Loucy (cell line): ENCODE measurements around the gene KYAT1.
A peak's percentile ranks its signal among the peaks of the same experiment; 100 is the strongest.

Experiments used
- H2AFZ ChIP-seq: fragments of 200-600 bp; sonication (generic); 2 replicates; pipeline ENCODE4 v1.6.0; 2016; ENCODE audit warnings: antibody characterized with exemption, mild to moderate bottlenecking, low read length, moderate library complexity
- H3F3A ChIP-seq: fragments of 200-600 bp; 2 replicates; pipeline ENCODE4 v1.6.0; 2016; ENCODE audit warnings: antibody characterized with exemption, low read depth, mild to moderate bottlenecking
- H3K27me3 ChIP-seq: fragments of 200-600 bp; sonication (generic); 2 replicates; pipeline ENCODE4 v1.6.1; 2014; ENCODE audit warnings: low read length, mild to moderate bottlenecking; ENCODE audit not compliant: insufficient read depth, poor library complexity, severe bottlenecking
- H3K36me3 ChIP-seq: fragments of 200-600 bp; sonication (generic); 2 replicates; pipeline ENCODE4 v1.6.1; 2016; ENCODE audit warnings: low read length; ENCODE audit not compliant: insufficient read depth
- H3K4me1 ChIP-seq: fragments of 200-600 bp; sonication (generic); 2 replicates; pipeline ENCODE4 v1.5.1; 2014; ENCODE audit warnings: low read length, mild to moderate bottlenecking; ENCODE audit not compliant: insufficient read depth, poor library complexity, severe bottlenecking
- H3K4me2 ChIP-seq: fragments of 200-600 bp; sonication (generic); 2 replicates; pipeline ENCODE4 v1.6.0; 2014; ENCODE audit warnings: antibody characterized with exemption, low read length, low read depth, mild to moderate bottlenecking; ENCODE audit not compliant: poor library complexity, severe bottlenecking
- H3K4me3 ChIP-seq: fragments of 200-600 bp; sonication (generic); 2 replicates; pipeline ENCODE4 v1.5.1; 2014; ENCODE audit warnings: low read length, mild to moderate bottlenecking, mixed read lengths; ENCODE audit not compliant: poor library complexity, severe bottlenecking
- H3K79me2 ChIP-seq: fragments of 200-600 bp; sonication (generic); 2 replicates; pipeline ENCODE4 v1.6.1; 2014; ENCODE audit warnings: low read length; ENCODE audit not compliant: insufficient read depth
- H3K9ac ChIP-seq: fragments of 200-600 bp; sonication (generic); 2 replicates; pipeline ENCODE4 v1.6.0; 2014; ENCODE audit warnings: mild to moderate bottlenecking, low read depth, low read length, moderate library complexity; ENCODE audit not compliant: poor library complexity, severe bottlenecking
- H3K9me2 ChIP-seq: fragments of 200-600 bp; sonication (generic); replicated peaks from 2 replicates; pipeline ENCODE4 v1.6.1; 2016; ENCODE audit warnings: low read depth, low read length, mixed read lengths
- H3K9me3 ChIP-seq: fragments of 200-600 bp; sonication (generic); 2 replicates; pipeline ENCODE4 v1.6.1; 2014; ENCODE audit warnings: mild to moderate bottlenecking, antibody characterized with exemption, low read length, low read depth; ENCODE audit not compliant: insufficient read depth
- H4K20me1 ChIP-seq: fragments of 200-600 bp; sonication (generic); 2 replicates; pipeline ENCODE4 v1.6.0; 2014; ENCODE audit warnings: antibody characterized with exemption, low read length, mild to moderate bottlenecking; ENCODE audit not compliant: insufficient read depth, poor library complexity, severe bottlenecking
- EZH2phosphoT487 ChIP-seq: fragments of 200-600 bp; IDR thresholded peaks from 2 replicates; pipeline ENCODE4 v1.6.1; 2018; ENCODE audit warnings: antibody characterized with exemption, mild to moderate bottlenecking, moderate library complexity, borderline replicate concordance
- TF ChIP-seq, protein P1 (sequence below): fragments of 200-600 bp; sonication (generic); conservative IDR thresholded peaks from 2 replicates; pipeline ENCODE4 v1.5.1; 2014; ENCODE audit warnings: mild to moderate bottlenecking, antibody characterized with exemption, low read length

KYAT1 gene

GRCh38 chr9:128881884-128882676 is at the start of gene KYAT1, which contains the start of gene LRRC8A:
TSS of gene KYAT1 (minus strand) at chr9:128881950. CDS start at chr9:128845405, 36,545 bp downstream.
TSS of gene LRRC8A (plus strand) at chr9:128882133. CDS start at chr9:128907165, 25,032 bp downstream.
- Histone ChIP-seq H3K9me3 (no peaks in the 10 kb centered on the region), H3K9me2 (no peaks in the 10 kb centered on the region), H3K4me3 (peak within 1 kb of the TSS; percentile 99), H3K79me2 (peaks cover 31% of the 10 kb centered on the region), H3K27me3 (no peaks in the 10 kb centered on the region), H3K4me1 (peaks cover 5% of the 10 kb centered on the region), H3K36me3 (no peaks in the 10 kb centered on the region), H3K4me2 (peak within 1 kb of the TSS; percentile 91), H2AFZ (peak within 1 kb of the TSS; percentile 96), H4K20me1 (peaks cover 2% of the 10 kb centered on the region), H3K9ac (peak within 1 kb of the TSS; percentile 94), H3F3A (no peaks in the 10 kb centered on the region)
- TF ChIP-seq EZH2phosphoT487 = no peak
- TF ChIP-seq, protein P1, sequence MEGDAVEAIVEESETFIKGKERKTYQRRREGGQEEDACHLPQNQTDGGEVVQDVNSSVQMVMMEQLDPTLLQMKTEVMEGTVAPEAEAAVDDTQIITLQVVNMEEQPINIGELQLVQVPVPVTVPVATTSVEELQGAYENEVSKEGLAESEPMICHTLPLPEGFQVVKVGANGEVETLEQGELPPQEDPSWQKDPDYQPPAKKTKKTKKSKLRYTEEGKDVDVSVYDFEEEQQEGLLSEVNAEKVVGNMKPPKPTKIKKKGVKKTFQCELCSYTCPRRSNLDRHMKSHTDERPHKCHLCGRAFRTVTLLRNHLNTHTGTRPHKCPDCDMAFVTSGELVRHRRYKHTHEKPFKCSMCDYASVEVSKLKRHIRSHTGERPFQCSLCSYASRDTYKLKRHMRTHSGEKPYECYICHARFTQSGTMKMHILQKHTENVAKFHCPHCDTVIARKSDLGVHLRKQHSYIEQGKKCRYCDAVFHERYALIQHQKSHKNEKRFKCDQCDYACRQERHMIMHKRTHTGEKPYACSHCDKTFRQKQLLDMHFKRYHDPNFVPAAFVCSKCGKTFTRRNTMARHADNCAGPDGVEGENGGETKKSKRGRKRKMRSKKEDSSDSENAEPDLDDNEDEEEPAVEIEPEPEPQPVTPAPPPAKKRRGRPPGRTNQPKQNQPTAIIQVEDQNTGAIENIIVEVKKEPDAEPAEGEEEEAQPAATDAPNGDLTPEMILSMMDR = no peak

GRCh38 chr9:128929560-128929959 is 47.8 kb upstream of the KYAT1 start:
- Histone ChIP-seq H3K4me2 (no peak overlapping the region), H2AFZ (no peak overlapping the region), H3F3A (no peaks in the 10 kb centered on the region), H3K4me3 (no peak overlapping the region), H3K79me2 (no peaks in the 10 kb centered on the region), H3K9me3 (no peaks in the 10 kb centered on the region), H3K27me3 (no peaks in the 10 kb centered on the region), H4K20me1 (no peaks in the 10 kb centered on the region), H3K9me2 (no peaks in the 10 kb centered on the region), H3K4me1 (no peaks in the 10 kb centered on the region), H3K36me3 (no peaks in the 10 kb centered on the region), H3K9ac (no peak overlapping the region)
- TF ChIP-seq, protein P1 = no peak
- TF ChIP-seq EZH2phosphoT487 = no peak

- Histone ChIP-seq H3K9me3 (no peaks in the 10 kb centered on the region), H3K4me3 (no peak overlapping the region), H3F3A (no peaks in the 10 kb centered on the region), H3K36me3 (no peaks in the 10 kb centered on the region), H3K9ac (no peak overlapping the region), H3K4me1 (no peaks in the 10 kb centered on the region), H2AFZ (no peak overlapping the region), H4K20me1 (no peaks in the 10 kb centered on the region), H3K27me3 (no peaks in the 10 kb centered on the region), H3K79me2 (no peaks in the 10 kb centered on the region), H3K4me2 (no peak overlapping the region), H3K9me2 (no peaks in the 10 kb centered on the region)
- no peak for TF ChIP-seq EZH2phosphoT487
- TF ChIP-seq, protein P1 = no peak
These were observed 46.9 kb upstream of the KYAT1 start for GRCh38 chr9:128928624-128929023.
